CD14-positive monocyte (primary cell): ENCODE data around the gene NBEA. TPM values are rescaled to one million over a fixed set of nuclear protein-coding genes. Genes with fewer than 3 reads are reported as not detected.
A peak's percentile ranks its signal among the peaks of the same experiment; 100 is the strongest.

Source experiments
- DNase-seq, 3 donors: peaks; one replicate each; pipeline ENCODE4 v3.0.0-alpha.2; 2011 to 2022
- H2AFZ ChIP-seq: 2 replicates; pipeline ENCODE4 v1.6.0; 2012; ENCODE audit warnings: mild to moderate bottlenecking, low read depth, low read length, inconsistent platforms; ENCODE audit not compliant: insufficient read depth, poor library complexity, severe bottlenecking
- H3K27ac ChIP-seq, 2 donors: 1 replicate in 1 of 2; 2 replicates in 1 of 2; pipeline ENCODE4 v1.5.1; 2012 to 2013; ENCODE audit warnings: low read length in 2 of 2, control low read depth in 1 of 2, inconsistent platforms in 1 of 2, low read depth in 1 of 2, mild to moderate bottlenecking in 1 of 2
- H3K27me3 ChIP-seq, 2 donors: one replicate each; pipeline versions ENCODE4 v1.6.0 to v1.6.1; 2011 to 2013; ENCODE audit warnings: low read length in 2 of 2; ENCODE audit not compliant: control insufficient read depth in 2 of 2, insufficient read depth in 2 of 2
- H3K36me3 ChIP-seq, 2 donors: replicated peaks in 1 of 2; 1 replicate in 1 of 2; 2 replicates in 1 of 2; pipeline versions ENCODE4 v1.5.1 to v1.6.1; 2012 to 2013; ENCODE audit warnings: low read length in 2 of 2, control low read depth in 1 of 2, inconsistent platforms in 1 of 2, mild to moderate bottlenecking in 1 of 2; ENCODE audit not compliant: insufficient read depth in 2 of 2, control insufficient read depth in 1 of 2
- H3K4me1 ChIP-seq, 2 donors: 1 replicate in 1 of 2; 2 replicates in 1 of 2; pipeline versions ENCODE4 v1.5.1 to v1.6.1; 2012 to 2013; ENCODE audit warnings: low read length in 2 of 2, control low read depth in 1 of 2, inconsistent platforms in 1 of 2, mild to moderate bottlenecking in 1 of 2, moderate library complexity in 1 of 2; ENCODE audit not compliant: insufficient read depth in 2 of 2, control insufficient read depth in 1 of 2
- H3K4me2 ChIP-seq: replicated peaks from 2 replicates; pipeline ENCODE3; 2012; ENCODE audit warnings: low read length, moderate library complexity, mild to moderate bottlenecking; ENCODE audit not compliant: poor library complexity, severe bottlenecking; ENCODE audit errors: extremely low read depth
- H3K4me3 ChIP-seq, 3 experiments: fragments of 200-600 bp in 1 of 3; sonication (generic) in 1 of 3; replicated peaks in 1 of 3; 1 replicate in 2 of 3; 2 replicates in 1 of 3; pipeline ENCODE4 v1.5.1; 2011 to 2013; ENCODE audit warnings: low read length in 3 of 3, mild to moderate bottlenecking in 3 of 3, control low read depth in 2 of 3, low read depth in 2 of 3, inconsistent platforms in 1 of 3, moderate library complexity in 1 of 3
- H3K79me2 ChIP-seq: 2 replicates; pipeline ENCODE4 v1.6.0; 2012; ENCODE audit warnings: mild to moderate bottlenecking, control low read depth, inconsistent platforms, low read length, moderate library complexity; ENCODE audit not compliant: insufficient read depth
- H3K9ac ChIP-seq: 2 replicates; pipeline ENCODE4 v1.6.0; 2017; ENCODE audit warnings: low read length, mild to moderate bottlenecking; ENCODE audit not compliant: insufficient read depth, poor library complexity, severe bottlenecking
- H3K9me3 ChIP-seq, 2 donors: replicated peaks in 1 of 2; 1 replicate in 1 of 2; 2 replicates in 1 of 2; pipeline versions ENCODE4 v1.5.1 to v1.6.1; 2012 to 2013; ENCODE audit warnings: low read length in 2 of 2, control low read depth in 1 of 2; ENCODE audit not compliant: control insufficient read depth in 1 of 2, insufficient read depth in 1 of 2
- H4K20me1 ChIP-seq: 2 replicates; pipeline ENCODE4 v1.6.0; 2012; ENCODE audit warnings: mild to moderate bottlenecking, low read length, control low read depth, moderate library complexity; ENCODE audit not compliant: insufficient read depth
- H3K27ac Mint-ChIP-seq, 7 donors: one replicate each; pipeline ENCODE4 v1.8.0; 2020; ENCODE audit warnings: mild to moderate bottlenecking in 7 of 7, mixed read lengths in 7 of 7, moderate library complexity in 6 of 7, inconsistent platforms in 2 of 7
- H3K27me3 Mint-ChIP-seq, 3 donors: one replicate each; pipeline ENCODE4 v1.8.0; 2021 to 2022; ENCODE audit warnings: low read depth in 3 of 3, mild to moderate bottlenecking in 3 of 3, mixed read lengths in 3 of 3, moderate library complexity in 3 of 3, inconsistent platforms in 1 of 3
- H3K36me3 Mint-ChIP-seq, 2 donors: one replicate each; pipeline ENCODE4 v1.8.0; 2020; ENCODE audit warnings: mixed read lengths in 2 of 2, inconsistent platforms in 1 of 2, mild to moderate bottlenecking in 1 of 2
- H3K4me1 Mint-ChIP-seq: one replicate; pipeline ENCODE4 v1.8.0; 2020; ENCODE audit warnings: mild to moderate bottlenecking, mixed read lengths
- H3K4me3 Mint-ChIP-seq, 2 donors: one replicate each; pipeline ENCODE4 v1.8.0; 2020; ENCODE audit warnings: mild to moderate bottlenecking in 2 of 2, mixed read lengths in 2 of 2, moderate library complexity in 1 of 2
- H3K9me3 Mint-ChIP-seq, 7 donors: one replicate each; pipeline ENCODE4 v1.8.0; 2020 to 2022; ENCODE audit warnings: mixed read lengths in 7 of 7, mild to moderate bottlenecking in 6 of 7, moderate library complexity in 6 of 7, inconsistent platforms in 2 of 7
- CTCF ChIP-seq: fragments of 200-600 bp; IDR thresholded peaks from one replicate; pipeline ENCODE4 v1.8.0; 2022; ENCODE audit warnings: antibody characterized with exemption, mild to moderate bottlenecking
- WGBS: methylation state at CpG from one replicate; pipeline ENCODE4 v1.1.5; 2013; ENCODE audit warnings: missing lambda C conversion rate; ENCODE audit not compliant: insufficient coverage; 5-methylcytosine and 5-hydroxymethylcytosine counted together
- intact Hi-C, 2 donors: fragments of 100-400 bp; cut with micrococcal nuclease; formaldehyde crosslinking; loops; one replicate each; pipeline versions ENCODE4 v1.15.0 to v1.15.1; 2023
- polyA plus RNA-seq, 3 donors: library from polyadenylated mRNA; depleted of rRNA in 1 of 3; unstranded in 2 of 3; stranded (reverse) in 1 of 3; fragments of 300-500 nt in 2 of 3; fragments of >200 nt in 1 of 3; fragmentation: Illumina TruSeq in 2 of 3; gene quantifications; 1 replicate in 2 of 3; 2 replicates in 1 of 3; pipeline ENCODE4 v1.2.3, GENCODE V29; 2012 to 2021

Gene NBEA
- polyA plus RNA-seq, 3 donors = 0.03 to 0.23 (median 0.08) TPM

GRCh38 chr13:35477386-35477946, 535.4 kb downstream of the NBEA start:
- Histone ChIP-seq H3K27ac (no peak overlapping the region), H4K20me1 (no peaks in the 10 kb centered on the region), H2AFZ (no peak overlapping the region), H3K9ac (no peak overlapping the region), H3K9me3 (peaks cover 0 to 17% of the 10 kb centered on the region in 2 donors), H3K4me3 (no peak overlapping the region), H3K27me3 (peaks cover 71 to 94% of the 10 kb centered on the region in 2 donors), H3K4me1 (peaks cover 20 to 21% of the 10 kb centered on the region in 2 donors), H3K4me2 (no peak overlapping the region), H3K36me3 (no peaks in the 10 kb centered on the region), H3K79me2 (no peaks in the 10 kb centered on the region)
- TF ChIP-seq CTCF = no peak
- H3K9me3 Mint-ChIP-seq = peaks cover 0 to 29% (median 19%) of the 10 kb centered on the region in 7 donors
- peaks cover 4 to 15% of the 10 kb centered on the region in 2 donors for H3K36me3 Mint-ChIP-seq
- no peak for DNase-seq
- no peak overlapping the region for H3K27ac Mint-ChIP-seq
- peak overlapping the region in 1 of 2 donors; percentile 96 for H3K4me3 Mint-ChIP-seq
- WGBS = no CpG with 5 or more reads among the region's 5 CpGs
- H3K27me3 Mint-ChIP-seq = peaks cover 77 to 84% (median 79%) of the 10 kb centered on the region in 3 donors
- intact Hi-C loops = no loop called here
- H3K4me1 Mint-ChIP-seq = peaks cover 30% of the 10 kb centered on the region

GRCh38 chr13:35478271-35479037, 536.4 kb downstream of the NBEA start:
- H3K9me3 Mint-ChIP-seq = peaks cover 0 to 29% (median 19%) of the 10 kb centered on the region in 7 donors
- no peak overlapping the region for H3K4me2 ChIP-seq
- peaks cover 4 to 15% of the 10 kb centered on the region in 2 donors for H3K36me3 Mint-ChIP-seq
- no peak overlapping the region for H3K4me3 ChIP-seq
- H3K4me1 ChIP-seq = peaks cover 20 to 21% of the 10 kb centered on the region in 2 donors
- H3K9ac ChIP-seq = no peak overlapping the region
- no peak for TF ChIP-seq CTCF
- no peak overlapping the region for H3K27ac ChIP-seq
- H3K79me2 ChIP-seq = no peaks in the 10 kb centered on the region
- H3K4me3 Mint-ChIP-seq = peak overlapping the region in 1 of 2 donors; percentile 79
- H4K20me1 ChIP-seq = no peaks in the 10 kb centered on the region
- peaks cover 30% of the 10 kb centered on the region for H3K4me1 Mint-ChIP-seq
- DNase-seq = no peak
- no peak overlapping the region for H2AFZ ChIP-seq
- H3K9me3 ChIP-seq = peaks cover 0 to 16% of the 10 kb centered on the region in 2 donors
- H3K27me3 ChIP-seq = peaks cover 61 to 88% of the 10 kb centered on the region in 2 donors
- peaks cover 67 to 77% (median 72%) of the 10 kb centered on the region in 3 donors for H3K27me3 Mint-ChIP-seq
- intact Hi-C loops = no loop called here
- WGBS = 13% methylated on average over 51 of the region's 51 CpGs
- H3K27ac Mint-ChIP-seq = no peak overlapping the region
- no peaks in the 10 kb centered on the region for H3K36me3 ChIP-seq
